HFFc6 (cell line): ENCODE data around the gene FEM1A. TPM values are rescaled to one million over a fixed set of nuclear protein-coding genes. Genes with fewer than 3 reads are reported as not detected.

Experiments
- DNase-seq: peaks from one replicate; pipeline ENCODE4 v3.0.0-alpha.2; 2018
- H3K27ac Mint-ChIP-seq: 2 replicates; pipeline ENCODE4 v1.8.0; 2020; ENCODE audit warnings: mild to moderate bottlenecking, mixed read lengths
- H3K27me3 Mint-ChIP-seq: 2 replicates; pipeline ENCODE4 v1.8.0; 2021; ENCODE audit warnings: mild to moderate bottlenecking, moderate library complexity, mixed read lengths; ENCODE audit not compliant: insufficient read depth
- H3K36me3 Mint-ChIP-seq: 2 replicates; pipeline ENCODE4 v1.8.0; 2021; ENCODE audit warnings: low read depth, mixed read lengths
- H3K4me1 Mint-ChIP-seq: 2 replicates; pipeline ENCODE4 v1.8.0; 2020; ENCODE audit warnings: low read depth, mixed read lengths
- H3K4me3 Mint-ChIP-seq: 2 replicates; pipeline ENCODE4 v1.8.0; 2020; ENCODE audit warnings: mild to moderate bottlenecking, moderate library complexity, mixed read lengths
- H3K9me3 Mint-ChIP-seq: 2 replicates; pipeline ENCODE4 v1.8.0; 2020; ENCODE audit warnings: mild to moderate bottlenecking, mixed read lengths
- CTCF ChIP-seq: fragments of 200-600 bp; sonication (generic); IDR thresholded peaks from 2 replicates; pipeline ENCODE4 v1.5.0; 2021; ENCODE audit warnings: antibody characterized with exemption, mild to moderate bottlenecking
- total RNA-seq, 6 experiments: library from RNA; stranded (reverse); fragmentation: NEBNext Ultra II Directional; extraction: Animal tissue kit (Norgen Biotek cat#: 25700); gene quantifications; 2 replicates in 1 of 6; 3 replicates in 5 of 6; pipeline ENCODE4 v1.2.3, GENCODE V29; 2021

Gene FEM1A
- total RNA-seq, 6 experiments from 2014 or later, result 8.4 to 10.2 (median 9.0) TPM

GRCh38 chr19:4764393-4764660, 27.2 kb upstream of the FEM1A start:
- H3K9me3 Mint-ChIP-seq, result peaks cover 2% of the 10 kb centered on the region; the same call in 1 of the 2 replicates
- no peaks in the 10 kb centered on the region; the same call in 1 of the 2 replicates for H3K4me1 Mint-ChIP-seq
- no peak for DNase-seq
- H3K27ac Mint-ChIP-seq, result no peak overlapping the region
- no peak for TF ChIP-seq CTCF
- peaks cover 23% of the 10 kb centered on the region for H3K27me3 Mint-ChIP-seq
- H3K36me3 Mint-ChIP-seq, result no peaks in the 10 kb centered on the region
- no peak overlapping the region for H3K4me3 Mint-ChIP-seq

GRCh38 chr19:4768934-4769777, 22.4 kb upstream of the FEM1A start:
- Mint-ChIP-seq H3K27me3 (peaks cover 17% of the 10 kb centered on the region), H3K4me1 (no peaks in the 10 kb centered on the region; the same call in 1 of the 2 replicates), H3K36me3 (no peaks in the 10 kb centered on the region; the same call in 1 of the 2 replicates), H3K27ac (no peak overlapping the region), H3K4me3 (no peak overlapping the region), H3K9me3 (peaks cover 6% of the 10 kb centered on the region; the same call in 1 of the 2 replicates)
- no peak for TF ChIP-seq CTCF
- peak; percentile 64 for DNase-seq

- DNase-seq, result no peak
- Mint-ChIP-seq H3K4me3 (no peak overlapping the region), H3K27me3 (peaks cover 4% of the 10 kb centered on the region), H3K9me3 (peaks cover 10% of the 10 kb centered on the region; the same call in 1 of the 2 replicates), H3K27ac (no peak overlapping the region), H3K36me3 (no peaks in the 10 kb centered on the region; the same call in 1 of the 2 replicates), H3K4me1 (no peaks in the 10 kb centered on the region; the same call in 1 of the 2 replicates)
- TF ChIP-seq CTCF, result no peak
Measured at GRCh38 chr19:4772566-4772965, 19.0 kb upstream of the FEM1A start.

GRCh38 chr19:4773047-4773640, 18.4 kb upstream of the FEM1A start:
- Mint-ChIP-seq H3K9me3 (peaks cover 10% of the 10 kb centered on the region; the same call in 1 of the 2 replicates), H3K4me1 (no peaks in the 10 kb centered on the region; the same call in 1 of the 2 replicates), H3K36me3 (no peaks in the 10 kb centered on the region; the same call in 1 of the 2 replicates), H3K4me3 (no peak overlapping the region), H3K27me3 (peaks cover 8% of the 10 kb centered on the region), H3K27ac (no peak overlapping the region)
- TF ChIP-seq CTCF, result no peak
- no peak for DNase-seq

GRCh38 chr19:4774136-4774535, 17.4 kb upstream of the FEM1A start:
- peaks cover 10% of the 10 kb centered on the region; the same call in 1 of the 2 replicates for H3K9me3 Mint-ChIP-seq
- no peak for TF ChIP-seq CTCF
- peaks cover 16% of the 10 kb centered on the region for H3K27me3 Mint-ChIP-seq
- no peak for DNase-seq
- H3K36me3 Mint-ChIP-seq, result no peaks in the 10 kb centered on the region; the same call in 1 of the 2 replicates
- no peak overlapping the region for H3K4me3 Mint-ChIP-seq
- no peak overlapping the region for H3K27ac Mint-ChIP-seq
- H3K4me1 Mint-ChIP-seq, result no peaks in the 10 kb centered on the region; the same call in 1 of the 2 replicates
